Keratinocyte (primary cell): ENCODE measurements around the gene EIF6. TPM values are rescaled to one million over a fixed set of nuclear protein-coding genes. Genes with fewer than 3 reads are reported as not detected.

ENCODE experiments used
- DNase-seq: peaks from one replicate; pipeline ENCODE4 v3.0.0-alpha.2; 2011; ENCODE audit warnings: low read depth, missing footprints, low spot score
- FAIRE-seq: peaks from 2 replicates; lab custom pipeline; 2011; peaks lifted over from hg19 to GRCh38; lab: Jason Lieb, UNC
- H2AFZ ChIP-seq: 2 replicates; pipeline ENCODE4 v1.6.0; 2012; ENCODE audit warnings: low read length, control low read depth, inconsistent platforms; ENCODE audit not compliant: control insufficient read depth
- H3K27ac ChIP-seq: 2 replicates; pipeline ENCODE4 v1.5.1; 2011; ENCODE audit warnings: low read length; ENCODE audit not compliant: control insufficient read depth, insufficient read depth
- H3K27me3 ChIP-seq: 3 replicates; pipeline ENCODE4 v1.6.0; 2011; ENCODE audit warnings: low read length; ENCODE audit not compliant: control insufficient read depth, insufficient read depth; ENCODE audit errors: extremely low read depth
- H3K36me3 ChIP-seq, 2 experiments: 2 replicates in 1 of 2; 3 replicates in 1 of 2; pipeline ENCODE4 v1.5.1; 2011; ENCODE audit warnings: low read length in 2 of 2, mild to moderate bottlenecking in 1 of 2; ENCODE audit not compliant: control insufficient read depth in 2 of 2, insufficient read depth in 2 of 2; ENCODE audit errors: extremely low read depth in 1 of 2
- H3K4me1 ChIP-seq: 3 replicates; pipeline ENCODE4 v1.5.1; 2011; ENCODE audit warnings: low read length; ENCODE audit not compliant: control insufficient read depth, insufficient read depth; ENCODE audit errors: extremely low read depth
- H3K4me2 ChIP-seq: 3 replicates; pipeline ENCODE4 v1.6.0; 2011; ENCODE audit warnings: low read depth, low read length; ENCODE audit not compliant: control insufficient read depth, insufficient read depth; ENCODE audit errors: extremely low read depth
- H3K4me3 ChIP-seq, 3 experiments: fragments of 200-600 bp in 1 of 3; sonication (generic) in 1 of 3; 2 replicates in 2 of 3; 3 replicates in 1 of 3; pipeline ENCODE4 v1.5.1; 2011 to 2016; ENCODE audit warnings: low read length in 3 of 3, mild to moderate bottlenecking in 3 of 3, control low read depth in 2 of 3, inconsistent platforms in 1 of 3, low read depth in 1 of 3, mixed read lengths in 1 of 3, mixed run types in 1 of 3, moderate library complexity in 1 of 3; ENCODE audit not compliant: control insufficient read depth in 2 of 3, insufficient read depth in 2 of 3; ENCODE audit errors: extremely low read depth in 1 of 3
- H3K79me2 ChIP-seq: 2 replicates; pipeline ENCODE4 v1.6.0; 2012; ENCODE audit warnings: low read length; ENCODE audit not compliant: control insufficient read depth, insufficient read depth
- H3K9ac ChIP-seq: 3 replicates; pipeline ENCODE4 v1.6.0; 2011; ENCODE audit warnings: low read length; ENCODE audit not compliant: control insufficient read depth, insufficient read depth; ENCODE audit errors: extremely low read depth
- H3K9me1 ChIP-seq: 3 replicates; pipeline ENCODE4 v1.6.0; 2011; ENCODE audit warnings: low read length; ENCODE audit not compliant: control insufficient read depth, insufficient read depth; ENCODE audit errors: extremely low read depth
- H3K9me3 ChIP-seq: 2 replicates; pipeline ENCODE4 v1.5.1; 2012; ENCODE audit warnings: low read depth, low read length; ENCODE audit not compliant: control insufficient read depth
- H4K20me1 ChIP-seq: 3 replicates; pipeline ENCODE4 v1.6.0; 2011; ENCODE audit warnings: low read length; ENCODE audit not compliant: control insufficient read depth, insufficient read depth; ENCODE audit errors: extremely low read depth
- EZH2 ChIP-seq: IDR thresholded peaks from one replicate; pipeline ENCODE4 v1.6.1; 2012; ENCODE audit warnings: inconsistent platforms, mild to moderate bottlenecking, low read length, moderate library complexity
- dilution Hi-C: fragments of 300-500 bp; cut with MboI; formaldehyde crosslinking; loops from one replicate; pipeline ENCODE4 v1.7.0; 2020; ENCODE audit warnings: low sequenced_read_pairs; ENCODE audit not compliant: extremely low pct_ligation_motif_present
- polyA plus RNA-seq, 5 experiments: library from polyadenylated mRNA; depleted of rRNA in 3 of 5; stranded (reverse) in 3 of 5; stranded (forward) in 1 of 5; unstranded in 1 of 5; fragments of >200 nt; gene quantifications; 1 replicate in 1 of 5; 2 replicates in 3 of 5; 3 replicates in 1 of 5; pipeline versions ENCODE4 v1.2.1 to v1.2.3, GENCODE V29; 2011 to 2012; ENCODE audit warnings: missing spikeins in 2 of 5, low read depth in 1 of 5, low replicate concordance in 1 of 5
- TF ChIP-seq, protein P1 (sequence below), 3 experiments: IDR thresholded peaks in 1 of 3; conservative IDR thresholded peaks in 1 of 3; optimal IDR thresholded peaks in 1 of 3; 2 replicates in 2 of 3; 3 replicates in 1 of 3; pipeline versions ENCODE3 to v1.5.1; 2011; ENCODE audit warnings: low read length in 3 of 3, mild to moderate bottlenecking in 3 of 3, moderate library complexity in 2 of 3, control low read depth in 1 of 3, inconsistent platforms in 1 of 3; ENCODE audit not compliant: insufficient read depth in 2 of 3; ENCODE audit errors: extremely low read depth in 1 of 3

EIF6 gene
- polyA plus RNA-seq, 1 donor (not counting 4 experiments of a cell fraction or from before 2014, with no cell fraction given), result 206 TPM

DNA sequence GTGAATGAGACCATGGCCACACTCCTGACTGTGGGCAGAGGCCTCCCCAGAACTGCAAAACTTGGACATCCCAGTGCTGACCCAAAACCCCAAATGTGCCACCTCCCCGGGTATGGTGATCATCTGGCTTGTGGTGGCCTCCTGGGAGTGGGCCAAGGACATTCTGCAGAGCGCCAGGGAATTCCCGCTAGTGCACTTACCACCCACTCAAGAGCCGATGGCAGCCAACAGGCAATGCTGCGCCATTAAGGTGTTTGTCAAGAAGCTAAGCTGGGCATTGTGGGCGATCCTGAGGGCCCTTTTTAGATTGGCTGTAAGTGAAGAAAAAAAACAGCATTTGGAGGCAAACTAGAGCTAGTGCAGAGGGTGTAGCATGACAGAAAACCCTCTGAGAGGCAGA, 48.7 kb downstream of the EIF6 start:
- Histone ChIP-seq H3K27ac (no peak overlapping the region), H3K4me2 (no peak overlapping the region), H3K9me1 (no peaks in the 10 kb centered on the region), H3K27me3 (peaks cover 2% of the 10 kb centered on the region), H3K9me3 (no peaks in the 10 kb centered on the region), H3K4me3 (no peak overlapping the region), H4K20me1 (no peaks in the 10 kb centered on the region), H3K9ac (no peak overlapping the region), H3K79me2 (no peaks in the 10 kb centered on the region), H3K4me1 (no peaks in the 10 kb centered on the region), H3K36me3 (no peaks in the 10 kb centered on the region), H2AFZ (no peak overlapping the region)
- dilution Hi-C loops, result no loop called here
- TF ChIP-seq, protein P1, sequence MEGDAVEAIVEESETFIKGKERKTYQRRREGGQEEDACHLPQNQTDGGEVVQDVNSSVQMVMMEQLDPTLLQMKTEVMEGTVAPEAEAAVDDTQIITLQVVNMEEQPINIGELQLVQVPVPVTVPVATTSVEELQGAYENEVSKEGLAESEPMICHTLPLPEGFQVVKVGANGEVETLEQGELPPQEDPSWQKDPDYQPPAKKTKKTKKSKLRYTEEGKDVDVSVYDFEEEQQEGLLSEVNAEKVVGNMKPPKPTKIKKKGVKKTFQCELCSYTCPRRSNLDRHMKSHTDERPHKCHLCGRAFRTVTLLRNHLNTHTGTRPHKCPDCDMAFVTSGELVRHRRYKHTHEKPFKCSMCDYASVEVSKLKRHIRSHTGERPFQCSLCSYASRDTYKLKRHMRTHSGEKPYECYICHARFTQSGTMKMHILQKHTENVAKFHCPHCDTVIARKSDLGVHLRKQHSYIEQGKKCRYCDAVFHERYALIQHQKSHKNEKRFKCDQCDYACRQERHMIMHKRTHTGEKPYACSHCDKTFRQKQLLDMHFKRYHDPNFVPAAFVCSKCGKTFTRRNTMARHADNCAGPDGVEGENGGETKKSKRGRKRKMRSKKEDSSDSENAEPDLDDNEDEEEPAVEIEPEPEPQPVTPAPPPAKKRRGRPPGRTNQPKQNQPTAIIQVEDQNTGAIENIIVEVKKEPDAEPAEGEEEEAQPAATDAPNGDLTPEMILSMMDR (optimal IDR thresholded peaks at IDR 0.05 in 1 of 3, IDR thresholded peaks at IDR 0.05 in 1 of 3, conservative IDR thresholded peaks at IDR 0.05 in 1 of 3; ENCODE audit: extremely low read depth in 1 of 3, insufficient read depth in 2 of 3, low read length in 3 of 3), result no peak
- TF ChIP-seq EZH2, result no peak
- DNase-seq (no peak), FAIRE-seq (no peak)

DNA sequence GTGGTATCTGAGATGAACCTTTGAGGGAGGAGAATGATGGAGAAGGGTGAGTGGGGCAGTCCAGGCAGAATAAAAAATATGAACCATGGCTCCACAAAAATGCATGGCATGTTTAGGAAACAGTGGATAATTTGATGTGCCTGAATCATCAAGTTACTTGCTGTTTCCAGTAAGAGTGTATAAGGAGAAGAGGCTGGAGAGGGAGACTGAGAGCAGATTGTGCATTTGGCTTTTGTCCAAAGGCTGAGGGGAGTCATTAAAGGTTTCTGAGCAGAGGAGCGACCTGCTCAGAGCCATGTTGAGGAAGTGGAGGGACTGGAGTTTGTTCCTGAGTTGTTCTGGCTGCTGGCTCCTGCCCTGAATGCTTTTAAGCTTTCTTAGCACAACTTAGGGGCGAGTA, 52.0 kb downstream of the EIF6 start:
- DNase-seq (no peak), FAIRE-seq (no peak)
- H3K9ac ChIP-seq, result no peak overlapping the region
- dilution Hi-C loops, result no loop called here
- H4K20me1 ChIP-seq, result no peaks in the 10 kb centered on the region
- H3K27ac ChIP-seq, result no peak overlapping the region
- H3K9me1 ChIP-seq, result no peaks in the 10 kb centered on the region
- peaks cover 9% of the 10 kb centered on the region for H3K27me3 ChIP-seq
- H2AFZ ChIP-seq, result no peak overlapping the region
- no peaks in the 10 kb centered on the region for H3K9me3 ChIP-seq
- no peak overlapping the region for H3K4me3 ChIP-seq
- H3K79me2 ChIP-seq, result no peaks in the 10 kb centered on the region
- no peak overlapping the region for H3K4me2 ChIP-seq
- no peaks in the 10 kb centered on the region for H3K4me1 ChIP-seq
- H3K36me3 ChIP-seq, result no peaks in the 10 kb centered on the region
- TF ChIP-seq, protein P1 (optimal IDR thresholded peaks at IDR 0.05 in 1 of 3, IDR thresholded peaks at IDR 0.05 in 1 of 3, conservative IDR thresholded peaks at IDR 0.05 in 1 of 3; ENCODE audit: extremely low read depth in 1 of 3, insufficient read depth in 2 of 3, low read length in 3 of 3), result no peak
- TF ChIP-seq EZH2, result no peak

Other genes with a start within 250 kb of the EIF6 start
- 53.9 to 69.1 TPM (median 64.8 TPM) in 3 replicates for gene TRPC4AP, start 192.0 kb downstream of the EIF6 start, polyA plus RNA-seq
- 11.0 to 22.6 TPM (median 15.4 TPM) in 3 replicates for gene EDEM2, start 137.4 kb downstream of the EIF6 start, polyA plus RNA-seq
- gene PROCR, start 112.7 kb downstream of the EIF6 start, polyA plus RNA-seq, result 61.6 to 92.4 TPM (median 74.1 TPM) in 3 replicates
- 0.01 TPM in 2 of 3 replicates, not detected in the other for gene MMP24, start 58.1 kb downstream of the EIF6 start, polyA plus RNA-seq
- 19.5 to 31.9 TPM (median 24.7 TPM) in 3 replicates for gene MMP24OS, start 6.7 kb downstream of the EIF6 start, polyA plus RNA-seq
- gene FAM83C, start 7.7 kb upstream of the EIF6 start, polyA plus RNA-seq, result 12.4 to 23.0 TPM (median 12.6 TPM) in 3 replicates
- gene UQCC1, start 127.2 kb upstream of the EIF6 start, polyA plus RNA-seq, result 24.4 to 38.8 TPM (median 38.5 TPM) in 3 replicates
- 0.06 to 0.12 TPM (median 0.07 TPM) in 3 replicates for gene GDF5, start 153.5 kb upstream of the EIF6 start, polyA plus RNA-seq
- gene CEP250, start 170.8 kb upstream of the EIF6 start, polyA plus RNA-seq, result 4.1 to 8.1 TPM (median 5.8 TPM) in 3 replicates
- not detected in 3 replicates for gene C20orf173, start 244.9 kb upstream of the EIF6 start, polyA plus RNA-seq